ENCODE results near the gene CRISP1. TPM values are rescaled to one million over a fixed set of nuclear protein-coding genes. Genes with fewer than 3 reads are reported as not detected.
A peak's percentile ranks its signal among the peaks of the same experiment; 100 is the strongest.

The CRISP1 gene
- total and polyA plus RNA-seq, 4 experiments from 2014 or later = not detected

DNA sequence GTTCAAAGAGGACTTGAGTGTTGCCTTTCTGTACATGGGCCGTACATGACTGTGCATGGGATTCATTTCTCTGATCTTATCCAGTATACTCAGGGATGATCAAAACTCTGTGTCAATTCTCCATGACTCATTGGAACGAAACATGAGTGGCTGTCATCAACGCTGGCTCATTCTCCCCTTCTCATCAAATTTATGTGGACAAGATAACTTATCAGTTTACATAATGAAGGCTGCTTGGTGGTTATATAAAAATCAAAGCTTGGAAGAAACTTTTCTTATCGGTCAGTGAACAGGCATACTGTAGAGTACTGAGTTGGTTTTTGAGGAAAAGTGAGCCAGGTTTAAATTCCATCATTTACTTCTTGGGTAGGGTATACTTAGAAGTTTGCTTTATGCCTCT, 24.9 kb downstream of the CRISP1 start:
- H3K27me3 Mint-ChIP-seq = peaks cover 0 to 1% of the 10 kb centered on the region in 2 donors
- no peak overlapping the region for H3K27ac Mint-ChIP-seq
- H3K27me3 ChIP-seq (ENCODE audit: insufficient read depth, low read length) = no peaks in the 10 kb centered on the region
- ChIA-PET POLR2A (ENCODE audit: partially characterized antibody) (no interaction called here), CTCF (ENCODE audit: partially characterized antibody) (no interaction called here)
- DNase-seq = no peak
- H3K4me3 ChIP-seq (ENCODE audit: low read length in 2 of 2) = no peak overlapping the region
- peaks cover 0 to 3% (median 0%) of the 10 kb centered on the region in 8 donors for H3K9me3 Mint-ChIP-seq
- H3K4me1 Mint-ChIP-seq = no peaks in the 10 kb centered on the region
- no peaks in the 10 kb centered on the region for H3K4me1 ChIP-seq (ENCODE audit: insufficient read depth, low read length)
- intact Hi-C loops (cut with micrococcal nuclease) = no loop called here
- H3K4me3 Mint-ChIP-seq = no peak overlapping the region
- no peaks in the 10 kb centered on the region for H3K9me3 ChIP-seq (ENCODE audit: control insufficient read depth in 1 of 2, low read length in 2 of 2)
- H3K36me3 ChIP-seq (ENCODE audit: insufficient read depth, low read length) = no peaks in the 10 kb centered on the region
- H3K27ac ChIP-seq (ENCODE audit: low read depth, low read length) = no peak overlapping the region
- H3K36me3 Mint-ChIP-seq = no peaks in the 10 kb centered on the region

DNA sequence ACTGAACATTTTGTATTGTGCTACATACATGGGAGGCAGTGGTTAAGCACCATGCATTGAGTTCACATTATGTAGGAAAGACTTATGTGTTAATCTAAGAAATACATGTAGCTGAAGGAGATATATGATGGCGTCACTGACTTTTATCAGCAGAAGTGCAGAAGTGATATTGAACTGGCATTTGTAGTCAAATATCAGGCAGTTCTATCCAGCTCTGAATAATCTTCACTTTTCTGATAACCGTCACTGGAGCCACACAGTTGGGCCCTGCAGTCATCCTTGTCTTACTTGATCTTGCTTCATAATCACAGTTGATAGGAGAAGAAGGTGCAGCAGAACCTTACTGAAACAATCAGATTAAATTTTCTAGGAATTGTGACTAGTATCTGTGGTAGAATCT, 26.4 kb downstream of the CRISP1 start:
- no peak for DNase-seq
- H3K27me3 Mint-ChIP-seq = peaks cover 0 to 1% of the 10 kb centered on the region in 2 donors
- H3K9me3 Mint-ChIP-seq = peaks cover 0 to 3% (median 0%) of the 10 kb centered on the region in 8 donors
- POLR2A ChIA-PET (ENCODE audit: partially characterized antibody) = no interaction called here
- no peaks in the 10 kb centered on the region for H3K36me3 Mint-ChIP-seq
- Histone ChIP-seq H3K4me3 (ENCODE audit: low read length in 2 of 2) (no peak overlapping the region), H3K4me1 (ENCODE audit: insufficient read depth, low read length) (no peaks in the 10 kb centered on the region), H3K27me3 (ENCODE audit: insufficient read depth, low read length) (no peaks in the 10 kb centered on the region), H3K9me3 (ENCODE audit: control insufficient read depth in 1 of 2, low read length in 2 of 2) (no peaks in the 10 kb centered on the region), H3K27ac (ENCODE audit: low read depth, low read length) (no peak overlapping the region), H3K36me3 (ENCODE audit: insufficient read depth, low read length) (no peaks in the 10 kb centered on the region)
- H3K27ac Mint-ChIP-seq = no peak overlapping the region
- H3K4me1 Mint-ChIP-seq = no peaks in the 10 kb centered on the region
- CTCF ChIA-PET (ENCODE audit: partially characterized antibody) = no interaction called here
- intact Hi-C loops (cut with micrococcal nuclease) = no loop called here
- no peak overlapping the region for H3K4me3 Mint-ChIP-seq

DNA sequence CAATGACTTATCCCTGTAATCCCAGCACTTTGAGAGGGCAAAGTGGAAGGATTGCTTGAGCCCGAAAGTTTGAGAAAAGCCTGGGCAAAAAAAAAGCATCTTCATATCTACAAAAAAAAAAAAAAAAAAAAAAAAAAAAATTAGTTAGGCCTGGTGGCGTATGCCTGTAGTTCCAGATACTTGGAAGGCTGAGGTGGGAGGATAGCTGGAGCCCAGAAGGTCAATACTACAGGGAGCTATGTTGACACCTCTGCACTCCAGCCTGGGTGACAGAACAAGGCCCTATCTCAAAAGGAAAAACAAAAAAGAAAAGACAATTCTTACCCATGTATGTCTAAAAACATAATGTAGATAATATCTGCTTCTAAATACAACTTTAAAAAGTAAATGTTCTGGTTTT, 27.2 kb downstream of the CRISP1 start:
- H3K4me3 Mint-ChIP-seq = no peak overlapping the region
- ChIA-PET POLR2A (ENCODE audit: partially characterized antibody) (no interaction called here), CTCF (ENCODE audit: partially characterized antibody) (no interaction called here)
- Histone ChIP-seq H3K36me3 (ENCODE audit: insufficient read depth, low read length) (no peaks in the 10 kb centered on the region), H3K27ac (ENCODE audit: low read depth, low read length) (no peak overlapping the region), H3K9me3 (ENCODE audit: control insufficient read depth in 1 of 2, low read length in 2 of 2) (no peaks in the 10 kb centered on the region), H3K4me1 (ENCODE audit: insufficient read depth, low read length) (no peaks in the 10 kb centered on the region), H3K4me3 (ENCODE audit: low read length in 2 of 2) (no peak overlapping the region), H3K27me3 (ENCODE audit: insufficient read depth, low read length) (no peaks in the 10 kb centered on the region)
- no peak for DNase-seq
- intact Hi-C loops (cut with micrococcal nuclease) = no loop called here
- no peaks in the 10 kb centered on the region for H3K4me1 Mint-ChIP-seq
- H3K9me3 Mint-ChIP-seq = peaks cover 0 to 2% (median 0%) of the 10 kb centered on the region in 8 donors
- no peak overlapping the region for H3K27ac Mint-ChIP-seq
- peaks cover 0 to 1% of the 10 kb centered on the region in 2 donors for H3K27me3 Mint-ChIP-seq
- H3K36me3 Mint-ChIP-seq = no peaks in the 10 kb centered on the region

DNA sequence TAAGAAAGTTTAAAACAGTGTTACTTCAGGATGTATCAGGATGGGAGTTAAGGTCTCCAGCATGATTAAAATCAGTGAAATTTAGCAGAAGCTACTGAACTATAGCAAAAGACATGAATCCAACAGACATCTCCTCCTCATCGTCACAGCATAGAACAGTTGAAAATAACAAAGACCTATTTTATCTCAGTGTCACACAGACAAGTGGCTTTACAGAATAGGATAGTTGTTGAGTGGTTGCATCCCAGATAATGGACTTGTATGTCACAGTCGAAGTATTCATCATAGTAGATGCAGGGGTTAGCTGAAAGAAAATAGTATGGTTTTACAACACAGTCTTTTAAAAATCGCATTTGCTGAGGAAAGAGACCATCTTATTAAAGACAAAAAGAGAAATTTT, 31.2 kb downstream of the CRISP1 start:
- H3K27me3 ChIP-seq (ENCODE audit: insufficient read depth, low read length) = no peaks in the 10 kb centered on the region
- CTCF ChIA-PET (ENCODE audit: partially characterized antibody) = no interaction called here
- no peaks in the 10 kb centered on the region for H3K36me3 ChIP-seq (ENCODE audit: insufficient read depth, low read length)
- H3K27ac ChIP-seq (ENCODE audit: low read depth, low read length) = no peak overlapping the region
- Mint-ChIP-seq H3K27ac (no peak overlapping the region), H3K4me1 (no peaks in the 10 kb centered on the region), H3K9me3 (peaks cover 0 to 2% (median 0%) of the 10 kb centered on the region in 8 donors), H3K27me3 (no peaks in the 10 kb centered on the region), H3K36me3 (no peaks in the 10 kb centered on the region), H3K4me3 (no peak overlapping the region)
- no peak overlapping the region for H3K4me3 ChIP-seq (ENCODE audit: low read length in 2 of 2)
- DNase-seq = no peak
- POLR2A ChIA-PET (ENCODE audit: partially characterized antibody) = no interaction called here
- H3K9me3 ChIP-seq (ENCODE audit: control insufficient read depth in 1 of 2, low read length in 2 of 2) = no peaks in the 10 kb centered on the region
- intact Hi-C loops (cut with micrococcal nuclease) = no loop called here
- H3K4me1 ChIP-seq (ENCODE audit: insufficient read depth, low read length) = no peaks in the 10 kb centered on the region

DNA sequence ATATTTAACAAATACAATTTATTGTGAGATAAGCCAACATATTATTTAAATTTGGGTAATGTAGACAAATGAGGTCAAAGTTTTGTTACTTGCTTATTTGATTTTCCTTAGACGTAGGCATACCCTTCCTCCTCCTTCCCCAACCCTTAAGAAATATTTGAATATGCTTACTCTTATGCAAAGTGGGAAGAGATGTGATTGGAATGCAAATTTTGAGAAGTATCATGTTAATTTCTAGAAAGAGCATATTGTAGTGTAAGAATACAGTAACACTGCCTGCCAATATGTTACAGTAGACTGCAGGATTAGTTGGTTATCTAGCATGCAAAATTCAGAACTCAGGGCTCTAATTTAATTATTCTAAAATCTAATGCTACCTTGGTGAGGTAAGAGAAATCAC, 32.9 kb downstream of the CRISP1 start:
- CTCF ChIA-PET (ENCODE audit: partially characterized antibody) = no interaction called here
- H3K36me3 Mint-ChIP-seq = no peaks in the 10 kb centered on the region

DNA sequence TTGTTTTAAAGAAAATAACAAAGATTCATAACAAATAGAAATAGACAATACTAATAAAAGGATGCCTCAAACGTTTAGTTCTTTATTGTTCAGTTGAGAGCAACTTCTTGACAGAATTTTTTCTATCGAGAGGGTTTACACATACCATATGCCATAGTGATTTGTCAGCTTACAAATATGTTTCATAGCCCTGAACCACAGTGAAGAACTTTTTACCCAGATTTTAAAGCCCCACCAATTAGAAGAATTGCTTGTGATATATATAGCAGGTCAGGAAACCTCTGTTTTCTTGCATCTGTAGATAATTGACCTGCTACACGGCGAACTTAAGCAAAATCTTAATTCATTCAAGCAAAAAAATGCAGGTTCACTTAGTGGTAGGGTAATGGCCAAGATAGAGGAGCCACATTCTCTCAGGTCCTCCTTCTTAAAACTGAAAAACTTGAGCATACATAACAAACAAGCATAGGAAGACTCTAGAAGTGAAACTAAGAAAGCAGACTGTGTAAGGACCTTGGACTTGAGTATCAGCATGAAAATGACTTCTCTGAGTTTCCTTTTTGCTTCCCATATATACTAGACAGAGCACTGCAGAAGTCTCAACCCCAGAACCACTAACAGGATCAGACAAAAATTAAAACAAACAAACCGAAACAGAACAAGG, 39.5 kb downstream of the CRISP1 start:
- H3K9me3 ChIP-seq (ENCODE audit: control insufficient read depth in 1 of 2, low read length in 2 of 2) = no peaks in the 10 kb centered on the region
- H3K4me1 ChIP-seq (ENCODE audit: insufficient read depth, low read length) = no peaks in the 10 kb centered on the region
- no peak overlapping the region for H3K4me3 ChIP-seq (ENCODE audit: low read length in 2 of 2)
- no peak for DNase-seq
- no peaks in the 10 kb centered on the region for H3K36me3 ChIP-seq (ENCODE audit: insufficient read depth, low read length)
- POLR2A ChIA-PET (ENCODE audit: partially characterized antibody) = no interaction called here
- intact Hi-C loops (cut with micrococcal nuclease) = no loop called here
- H3K9me3 Mint-ChIP-seq = no peaks in the 10 kb centered on the region
- CTCF ChIA-PET (ENCODE audit: partially characterized antibody) = no interaction called here
- peak overlapping the region in 1 of 8 donors; percentile 26 for H3K4me3 Mint-ChIP-seq
- H3K27me3 ChIP-seq (ENCODE audit: insufficient read depth, low read length) = no peaks in the 10 kb centered on the region
- H3K27ac Mint-ChIP-seq = peak overlapping the region in 1 of 7 donors; percentile 34
- no peaks in the 10 kb centered on the region for H3K36me3 Mint-ChIP-seq
- H3K4me1 Mint-ChIP-seq = no peaks in the 10 kb centered on the region
- no peaks in the 10 kb centered on the region for H3K27me3 Mint-ChIP-seq
- no peak overlapping the region for H3K27ac ChIP-seq (ENCODE audit: low read depth, low read length)

More for the DNA sequence above, 32.9 kb downstream of the CRISP1 start:
- no peaks in the 10 kb centered on the region for H3K4me1 Mint-ChIP-seq
- H3K4me3 Mint-ChIP-seq = no peak overlapping the region
- no peaks in the 10 kb centered on the region for H3K9me3 ChIP-seq (ENCODE audit: control insufficient read depth in 1 of 2, low read length in 2 of 2)
- peaks cover 0 to 2% (median 0%) of the 10 kb centered on the region in 8 donors for H3K9me3 Mint-ChIP-seq
- H3K36me3 ChIP-seq (ENCODE audit: insufficient read depth, low read length) = no peaks in the 10 kb centered on the region
- no peak for DNase-seq
- POLR2A ChIA-PET (ENCODE audit: partially characterized antibody) = no interaction called here
- H3K4me1 ChIP-seq (ENCODE audit: insufficient read depth, low read length) = no peaks in the 10 kb centered on the region
- intact Hi-C loops (cut with micrococcal nuclease) = no loop called here
- no peaks in the 10 kb centered on the region for H3K27me3 ChIP-seq (ENCODE audit: insufficient read depth, low read length)
- H3K27me3 Mint-ChIP-seq = no peaks in the 10 kb centered on the region
- H3K4me3 ChIP-seq (ENCODE audit: low read length in 2 of 2) = no peak overlapping the region
- H3K27ac Mint-ChIP-seq = no peak overlapping the region
- H3K27ac ChIP-seq (ENCODE audit: low read depth, low read length) = no peak overlapping the region

DNA sequence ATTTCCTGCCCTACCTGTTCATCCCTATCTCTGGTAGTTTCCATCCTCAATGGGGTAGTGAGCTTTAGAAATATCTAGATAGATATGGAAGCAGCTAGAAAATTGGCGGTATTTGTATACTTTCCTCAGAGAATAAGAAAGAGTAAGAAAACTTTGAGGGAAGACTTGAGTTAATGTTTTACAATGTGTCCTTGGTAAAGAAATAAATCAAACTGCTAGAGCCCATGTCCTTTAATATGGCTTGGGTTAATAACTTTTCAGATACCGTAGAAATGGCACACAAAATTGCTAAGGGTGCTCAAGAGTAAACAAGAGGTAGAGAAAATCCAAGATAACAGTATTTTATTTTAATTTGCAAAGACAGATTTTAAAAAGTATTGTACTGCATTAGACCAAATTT, 51.2 kb downstream of the CRISP1 start:
- Histone ChIP-seq H3K4me3 (ENCODE audit: low read length in 2 of 2) (no peak overlapping the region), H3K27me3 (ENCODE audit: insufficient read depth, low read length) (no peaks in the 10 kb centered on the region), H3K27ac (ENCODE audit: low read depth, low read length) (no peak overlapping the region), H3K36me3 (ENCODE audit: insufficient read depth, low read length) (no peaks in the 10 kb centered on the region), H3K9me3 (ENCODE audit: control insufficient read depth in 1 of 2, low read length in 2 of 2) (no peaks in the 10 kb centered on the region), H3K4me1 (ENCODE audit: insufficient read depth, low read length) (no peaks in the 10 kb centered on the region)
- ChIA-PET CTCF (ENCODE audit: partially characterized antibody) (no interaction called here), POLR2A (ENCODE audit: partially characterized antibody) (no interaction called here)
- Mint-ChIP-seq H3K4me1 (no peaks in the 10 kb centered on the region), H3K27me3 (no peaks in the 10 kb centered on the region), H3K36me3 (no peaks in the 10 kb centered on the region), H3K9me3 (peaks cover 0 to 6% (median 1%) of the 10 kb centered on the region in 8 donors), H3K27ac (no peak overlapping the region), H3K4me3 (no peak overlapping the region)
- DNase-seq = no peak
- intact Hi-C loops (cut with micrococcal nuclease) = no loop called here

DNA sequence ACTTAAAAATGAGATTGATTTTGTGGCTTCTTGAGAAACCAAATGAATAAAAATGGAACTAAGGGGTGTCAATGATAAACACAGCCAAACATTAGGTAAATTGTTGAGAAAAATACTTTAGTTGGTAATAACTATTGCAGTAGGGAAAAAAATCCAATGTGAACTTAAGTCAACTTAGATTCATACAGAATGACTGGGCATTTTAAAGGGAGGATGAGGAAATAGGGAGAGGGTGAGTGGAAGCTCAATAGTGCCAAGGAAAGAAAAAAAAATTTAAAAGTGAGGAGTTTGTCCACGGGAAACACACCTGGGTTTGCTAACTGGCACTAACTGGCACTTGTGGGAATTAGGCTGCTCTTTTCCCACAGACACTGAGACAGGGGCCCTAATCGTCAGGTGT, 53.1 kb downstream of the CRISP1 start:
- no peaks in the 10 kb centered on the region for H3K36me3 Mint-ChIP-seq
- Histone ChIP-seq H3K36me3 (ENCODE audit: insufficient read depth, low read length) (no peaks in the 10 kb centered on the region), H3K4me3 (ENCODE audit: low read length in 2 of 2) (no peak overlapping the region), H3K4me1 (ENCODE audit: insufficient read depth, low read length) (no peaks in the 10 kb centered on the region), H3K9me3 (ENCODE audit: control insufficient read depth in 1 of 2, low read length in 2 of 2) (no peaks in the 10 kb centered on the region), H3K27me3 (ENCODE audit: insufficient read depth, low read length) (no peaks in the 10 kb centered on the region), H3K27ac (ENCODE audit: low read depth, low read length) (no peak overlapping the region)
- H3K27me3 Mint-ChIP-seq = no peaks in the 10 kb centered on the region
- DNase-seq = no peak
- H3K9me3 Mint-ChIP-seq = peaks cover 0 to 7% (median 2%) of the 10 kb centered on the region in 8 donors
- H3K27ac Mint-ChIP-seq = no peak overlapping the region
- ChIA-PET POLR2A (ENCODE audit: partially characterized antibody) (no interaction called here), CTCF (ENCODE audit: partially characterized antibody) (no interaction called here)
- intact Hi-C loops (cut with micrococcal nuclease) = no loop called here
- H3K4me3 Mint-ChIP-seq = no peak overlapping the region
- H3K4me1 Mint-ChIP-seq = no peaks in the 10 kb centered on the region

Data from CD4-positive, alpha-beta memory T cell (primary cell).